Measurements from ENCODE around the gene MMP10. TPM values are rescaled to one million over a fixed set of nuclear protein-coding genes. Genes with fewer than 3 reads are reported as not detected.

Gene MMP10
- total RNA-seq, 1 donor from 2014 or later, result 0.32 TPM

GRCh38 chr11:102792604-102793003 lies 12.2 kb upstream of the MMP10 start:
- no peak overlapping the region for H3K9ac ChIP-seq
- H3K4me3 ChIP-seq, result no peak overlapping the region
- Mint-ChIP-seq H3K36me3 (no peaks in the 10 kb centered on the region), H3K4me1 (no peaks in the 10 kb centered on the region), H3K27ac (no peak overlapping the region), H3K9me3 (no peaks in the 10 kb centered on the region), H3K4me3 (no peak overlapping the region), H3K27me3 (ENCODE audit: insufficient read depth, low read depth) (no peaks in the 10 kb centered on the region)
- H2AFZ ChIP-seq (replicated peaks), result no peak overlapping the region
- H3K4me2 ChIP-seq, result no peak overlapping the region
- TF ChIP-seq EZH2phosphoT487 (IDR thresholded peaks at IDR 0.05), result no peak
- no peaks in the 10 kb centered on the region for H3K36me3 ChIP-seq
- no peaks in the 10 kb centered on the region for H3K27me3 ChIP-seq
- no peak for DNase-seq (ENCODE audit: low spot score)
- H3K27ac ChIP-seq, result no peak overlapping the region
- H4K20me1 ChIP-seq (ENCODE audit: low read depth), result no peaks in the 10 kb centered on the region
- H3K4me1 ChIP-seq, result no peaks in the 10 kb centered on the region
- H3K9me3 ChIP-seq (ENCODE audit: low read depth), result no peaks in the 10 kb centered on the region
- H3K79me2 ChIP-seq (ENCODE audit: low read depth), result no peaks in the 10 kb centered on the region
- no peaks in the 10 kb centered on the region for H3F3A ChIP-seq (ENCODE audit: low read depth)

GRCh38 chr11:102791271-102792036 lies 11.0 kb upstream of the MMP10 start:
- Histone ChIP-seq H3K36me3 (no peaks in the 10 kb centered on the region), H3F3A (ENCODE audit: low read depth) (no peaks in the 10 kb centered on the region), H3K4me1 (no peaks in the 10 kb centered on the region), H4K20me1 (ENCODE audit: low read depth) (no peaks in the 10 kb centered on the region), H3K27me3 (no peaks in the 10 kb centered on the region), H3K79me2 (ENCODE audit: low read depth) (no peaks in the 10 kb centered on the region), H3K27ac (no peak overlapping the region), H3K9me3 (ENCODE audit: low read depth) (no peaks in the 10 kb centered on the region), H3K4me3 (no peak overlapping the region), H3K4me2 (no peak overlapping the region), H2AFZ (replicated peaks) (no peak overlapping the region), H3K9ac (no peak overlapping the region)
- Mint-ChIP-seq H3K36me3 (no peaks in the 10 kb centered on the region), H3K4me3 (no peak overlapping the region), H3K27ac (no peak overlapping the region), H3K27me3 (ENCODE audit: insufficient read depth, low read depth) (peaks cover 2% of the 10 kb centered on the region), H3K9me3 (no peaks in the 10 kb centered on the region), H3K4me1 (no peaks in the 10 kb centered on the region)
- DNase-seq (ENCODE audit: low spot score), result no peak
- TF ChIP-seq EZH2phosphoT487 (IDR thresholded peaks at IDR 0.05), result no peak
- no peak for TF ChIP-seq EZH2 (IDR thresholded peaks at IDR 0.05)
- no peak for TF ChIP-seq CTCF (IDR thresholded peaks at IDR 0.05)

GRCh38 chr11:102788334-102788995 lies 8.0 kb upstream of the MMP10 start:
- Mint-ChIP-seq H3K27ac (no peak overlapping the region), H3K9me3 (no peaks in the 10 kb centered on the region), H3K27me3 (ENCODE audit: insufficient read depth, low read depth) (peaks cover 2% of the 10 kb centered on the region), H3K4me1 (no peaks in the 10 kb centered on the region), H3K36me3 (no peaks in the 10 kb centered on the region), H3K4me3 (no peak overlapping the region)
- no peak overlapping the region for H3K4me2 ChIP-seq
- no peak overlapping the region for H3K4me3 ChIP-seq
- H3F3A ChIP-seq (ENCODE audit: low read depth), result no peaks in the 10 kb centered on the region
- no peaks in the 10 kb centered on the region for H4K20me1 ChIP-seq (ENCODE audit: low read depth)
- no peaks in the 10 kb centered on the region for H3K79me2 ChIP-seq (ENCODE audit: low read depth)
- H3K9ac ChIP-seq, result no peak overlapping the region
- TF ChIP-seq CTCF (IDR thresholded peaks at IDR 0.05), result no peak
- no peak for TF ChIP-seq EZH2 (IDR thresholded peaks at IDR 0.05)
- H3K9me3 ChIP-seq (ENCODE audit: low read depth), result no peaks in the 10 kb centered on the region
- DNase-seq (ENCODE audit: low spot score), result no peak
- H3K4me1 ChIP-seq, result no peaks in the 10 kb centered on the region
- H2AFZ ChIP-seq (replicated peaks), result no peak overlapping the region
- no peak overlapping the region for H3K27ac ChIP-seq
- no peaks in the 10 kb centered on the region for H3K36me3 ChIP-seq
- H3K27me3 ChIP-seq, result no peaks in the 10 kb centered on the region

- Histone ChIP-seq H3K79me2 (ENCODE audit: low read depth) (no peaks in the 10 kb centered on the region), H3K9me3 (ENCODE audit: low read depth) (no peaks in the 10 kb centered on the region), H3K4me1 (peaks cover 18% of the 10 kb centered on the region), H3K27ac (no peak overlapping the region), H2AFZ (replicated peaks) (no peak overlapping the region), H3K4me2 (no peak overlapping the region), H3K4me3 (no peak overlapping the region), H3K36me3 (no peaks in the 10 kb centered on the region), H3K27me3 (no peaks in the 10 kb centered on the region), H3K9ac (no peak overlapping the region), H3F3A (ENCODE audit: low read depth) (no peaks in the 10 kb centered on the region), H4K20me1 (ENCODE audit: low read depth) (no peaks in the 10 kb centered on the region)
- Mint-ChIP-seq H3K4me3 (no peak overlapping the region), H3K27me3 (ENCODE audit: insufficient read depth, low read depth) (peaks cover 2% of the 10 kb centered on the region), H3K27ac (no peak overlapping the region), H3K4me1 (peaks cover 15% of the 10 kb centered on the region), H3K9me3 (no peaks in the 10 kb centered on the region), H3K36me3 (no peaks in the 10 kb centered on the region)
- no peak for DNase-seq (ENCODE audit: low spot score)
- TF ChIP-seq EZH2phosphoT487 (IDR thresholded peaks at IDR 0.05) (no peak), CTCF (IDR thresholded peaks at IDR 0.05) (no peak), EZH2 (IDR thresholded peaks at IDR 0.05) (no peak)
These were observed 4.0 kb upstream of the MMP10 start for GRCh38 chr11:102784380-102784779.

Measured in neural progenitor cell (in vitro differentiated cells).